Stimulated activated effector memory CD8-positive, alpha-beta T cell treated with anti-CD3 and anti-CD28 coated beads, Interleukin-12 subunit alpha, Interleukin-12 subunit beta, amount 100 ng/mL, for 72 hours (primary cell): Measurements from ENCODE around the gene MYO5B.

Experiments
- ATAC-seq: fragments of 150-1000 bp; cut with Tn5 transposase; 2 replicates; pipeline ENCODE4 v1.10.0; 2021
- DNase-seq, 2 donors: peaks; one replicate each; pipeline ENCODE4 v3.0.0; 2021 to 2022; ENCODE audit warnings: low spot score in 2 of 2
- H3K27ac Mint-ChIP-seq: one replicate; pipeline ENCODE4 v1.8.0; 2022; ENCODE audit warnings: mild to moderate bottlenecking, mixed read lengths
- H3K36me3 Mint-ChIP-seq: one replicate; pipeline ENCODE4 v1.8.0; 2022; ENCODE audit warnings: mild to moderate bottlenecking, mixed read lengths
- H3K4me1 Mint-ChIP-seq: one replicate; pipeline ENCODE4 v1.8.0; 2022; ENCODE audit warnings: mixed read lengths
- H3K4me3 Mint-ChIP-seq: one replicate; pipeline ENCODE4 v1.8.0; 2022; ENCODE audit warnings: mild to moderate bottlenecking, mixed read lengths
- H3K9me3 Mint-ChIP-seq: one replicate; pipeline ENCODE4 v1.8.0; 2022; ENCODE audit warnings: mixed read lengths

Gene MYO5B

GRCh38 chr18:49953391-49953790 lies 241.6 kb downstream of the MYO5B start:
- Mint-ChIP-seq H3K27ac (no peak overlapping the region), H3K4me1 (peaks cover 11% of the 10 kb centered on the region), H3K4me3 (no peak overlapping the region), H3K36me3 (no peaks in the 10 kb centered on the region), H3K9me3 (no peaks in the 10 kb centered on the region)
- ATAC-seq: no peak
- no peak for DNase-seq

DNA sequence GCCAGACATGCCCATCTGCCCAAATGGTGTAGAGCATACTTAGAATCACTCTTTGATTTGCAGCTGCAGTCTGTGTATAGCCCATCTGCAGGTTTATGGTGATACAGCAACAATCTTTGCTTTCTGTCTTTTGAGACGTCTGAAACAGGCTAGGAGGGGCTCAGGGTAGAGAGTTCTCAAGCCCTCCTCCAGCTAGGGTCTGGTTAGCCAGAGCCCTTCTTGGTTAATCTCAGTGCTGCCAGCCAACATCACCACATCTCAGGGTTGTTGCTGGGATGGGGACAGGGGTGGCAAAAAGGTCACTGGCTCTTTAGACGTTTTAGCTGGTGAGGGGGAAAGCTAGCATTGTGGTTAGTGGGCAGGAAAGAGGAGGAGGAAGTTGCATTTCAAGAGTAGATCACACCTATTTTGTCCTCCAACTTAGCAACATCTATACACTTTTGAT lies 245.0 kb downstream of the MYO5B start:
- no peak overlapping the region for H3K4me3 Mint-ChIP-seq
- H3K9me3 Mint-ChIP-seq: no peaks in the 10 kb centered on the region
- no peak overlapping the region for H3K27ac Mint-ChIP-seq
- DNase-seq: no peak
- H3K36me3 Mint-ChIP-seq: no peaks in the 10 kb centered on the region
- ATAC-seq: peak; percentile 51
- H3K4me1 Mint-ChIP-seq: peaks cover 12% of the 10 kb centered on the region

- Mint-ChIP-seq H3K36me3 (no peaks in the 10 kb centered on the region), H3K27ac (no peak overlapping the region), H3K9me3 (no peaks in the 10 kb centered on the region), H3K4me1 (peaks cover 15% of the 10 kb centered on the region), H3K4me3 (no peak overlapping the region)
- no peak for DNase-seq
- no peak for ATAC-seq
Measured at GRCh38 chr18:49948975-49949374, 246.0 kb downstream of the MYO5B start.

- Mint-ChIP-seq H3K4me3 (no peak overlapping the region), H3K36me3 (no peaks in the 10 kb centered on the region), H3K27ac (no peak overlapping the region), H3K9me3 (no peaks in the 10 kb centered on the region), H3K4me1 (peaks cover 7% of the 10 kb centered on the region)
- ATAC-seq: peak; percentile 39
- no peak for DNase-seq
Measured at GRCh38 chr18:49944663-49945062, 250.3 kb downstream of the MYO5B start.

DNA sequence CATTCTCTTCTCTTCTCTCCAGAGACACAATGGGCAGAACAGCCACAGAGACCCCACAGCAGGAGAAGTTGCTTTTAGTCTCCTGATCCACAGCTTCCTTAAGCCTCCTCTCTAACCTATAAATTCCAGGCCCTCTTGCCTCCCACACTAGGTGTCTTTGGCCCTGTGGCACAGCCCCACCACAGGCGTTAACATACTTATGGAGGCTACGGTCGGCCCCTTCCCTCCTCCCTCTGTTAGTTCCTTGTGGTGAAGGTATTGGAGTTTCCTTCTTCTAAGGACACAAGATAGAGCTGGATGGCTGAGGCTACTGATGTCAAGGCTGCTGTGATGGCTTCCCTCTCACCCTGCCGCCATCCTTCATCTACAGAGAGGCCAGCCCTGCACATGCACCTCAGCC lies 258.1 kb downstream of the MYO5B start:
- no peaks in the 10 kb centered on the region for H3K9me3 Mint-ChIP-seq
- ATAC-seq (peak; percentile 6), DNase-seq (no peak)
- H3K4me3 Mint-ChIP-seq: no peak overlapping the region
- no peaks in the 10 kb centered on the region for H3K4me1 Mint-ChIP-seq
- H3K36me3 Mint-ChIP-seq: no peaks in the 10 kb centered on the region
- no peak overlapping the region for H3K27ac Mint-ChIP-seq

- Mint-ChIP-seq H3K4me1 (no peaks in the 10 kb centered on the region), H3K36me3 (no peaks in the 10 kb centered on the region), H3K9me3 (no peaks in the 10 kb centered on the region), H3K4me3 (no peak overlapping the region), H3K27ac (no peak overlapping the region)
- ATAC-seq (no peak), DNase-seq (no peak)
Measured at GRCh38 chr18:49935215-49935614, 259.7 kb downstream of the MYO5B start.

DNA sequence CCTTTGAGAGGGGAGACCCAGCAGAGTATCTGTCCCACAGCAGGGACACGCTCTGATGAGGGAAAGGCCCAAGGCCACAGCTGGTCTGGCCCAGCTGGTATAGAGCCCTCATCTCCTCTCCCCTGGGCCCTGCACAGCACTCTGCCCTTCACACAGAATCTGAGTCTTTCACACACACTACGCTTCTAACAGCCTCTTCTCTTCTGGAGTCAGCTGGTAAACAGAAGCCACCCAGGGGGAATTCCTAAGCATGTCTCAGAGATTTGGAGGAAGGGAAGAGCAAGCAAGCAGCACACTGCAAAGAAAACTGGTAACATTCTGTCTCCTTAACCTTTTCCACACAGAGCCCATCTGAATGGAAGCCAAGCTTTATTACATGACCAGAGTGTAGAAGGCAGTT lies 260.5 kb downstream of the MYO5B start:
- ATAC-seq (no peak), DNase-seq (no peak)
- Mint-ChIP-seq H3K9me3 (no peaks in the 10 kb centered on the region), H3K27ac (no peak overlapping the region), H3K4me3 (no peak overlapping the region), H3K4me1 (no peaks in the 10 kb centered on the region), H3K36me3 (no peaks in the 10 kb centered on the region)

DNA sequence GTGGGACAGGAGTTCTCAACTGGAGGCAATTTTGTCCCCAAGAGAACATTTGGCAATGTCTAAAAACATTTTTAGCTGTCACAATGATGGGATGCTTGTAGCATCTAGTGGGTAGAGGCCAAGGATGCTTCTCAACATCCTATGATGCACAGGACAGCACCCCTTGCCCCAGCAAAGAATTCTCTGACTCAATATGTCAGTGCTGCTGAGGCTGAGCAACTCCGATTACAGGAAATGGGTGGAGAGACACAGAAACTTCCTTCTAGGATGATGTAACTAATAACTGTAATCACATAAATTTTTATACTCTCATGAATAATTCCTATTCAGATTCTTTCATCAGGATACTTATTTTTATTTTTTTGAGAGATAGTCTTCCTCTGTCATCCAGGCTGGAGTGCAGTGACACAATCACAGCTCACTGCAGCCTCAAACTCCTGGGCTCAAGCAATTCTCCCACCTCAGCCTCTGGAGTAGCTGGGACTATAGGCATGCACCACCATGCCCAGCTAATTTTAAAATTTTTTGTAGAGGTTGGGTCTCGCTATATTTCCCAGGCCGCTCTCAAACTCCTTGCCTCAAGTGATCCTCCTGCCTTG lies 261.3 kb downstream of the MYO5B start:
- H3K27ac Mint-ChIP-seq: no peak overlapping the region
- DNase-seq (no peak), ATAC-seq (no peak)
- no peaks in the 10 kb centered on the region for H3K4me1 Mint-ChIP-seq
- no peaks in the 10 kb centered on the region for H3K36me3 Mint-ChIP-seq
- no peaks in the 10 kb centered on the region for H3K9me3 Mint-ChIP-seq
- H3K4me3 Mint-ChIP-seq: no peak overlapping the region

- no peaks in the 10 kb centered on the region for H3K36me3 Mint-ChIP-seq
- no peaks in the 10 kb centered on the region for H3K4me1 Mint-ChIP-seq
- no peak for DNase-seq
- no peak overlapping the region for H3K27ac Mint-ChIP-seq
- H3K4me3 Mint-ChIP-seq: no peak overlapping the region
- ATAC-seq: peak; percentile 36
- no peaks in the 10 kb centered on the region for H3K9me3 Mint-ChIP-seq
Measured at GRCh38 chr18:49931760-49932159, 263.2 kb downstream of the MYO5B start.

DNA sequence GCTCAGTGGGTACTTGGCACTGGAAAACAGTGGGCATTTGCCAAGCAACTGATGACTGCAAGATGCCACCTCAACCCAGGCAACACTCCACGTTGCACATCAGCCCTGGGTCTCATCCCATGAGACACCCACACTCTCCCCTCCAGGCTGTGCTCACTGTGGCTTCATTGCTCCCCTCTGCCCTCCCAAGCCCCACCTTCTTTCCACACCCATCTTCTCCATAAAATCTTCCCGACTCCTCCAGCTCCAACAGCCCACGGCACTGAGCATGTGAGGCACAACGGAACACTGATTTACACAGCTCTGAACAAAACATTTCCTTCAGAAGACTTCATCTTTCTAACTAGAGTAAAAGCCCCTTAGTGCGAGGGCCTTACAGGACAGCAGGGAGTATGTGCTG lies 263.8 kb downstream of the MYO5B start:
- no peak for DNase-seq
- no peaks in the 10 kb centered on the region for H3K36me3 Mint-ChIP-seq
- H3K4me1 Mint-ChIP-seq: no peaks in the 10 kb centered on the region
- H3K27ac Mint-ChIP-seq: no peak overlapping the region
- no peaks in the 10 kb centered on the region for H3K9me3 Mint-ChIP-seq
- no peak overlapping the region for H3K4me3 Mint-ChIP-seq
- ATAC-seq: no peak

DNA sequence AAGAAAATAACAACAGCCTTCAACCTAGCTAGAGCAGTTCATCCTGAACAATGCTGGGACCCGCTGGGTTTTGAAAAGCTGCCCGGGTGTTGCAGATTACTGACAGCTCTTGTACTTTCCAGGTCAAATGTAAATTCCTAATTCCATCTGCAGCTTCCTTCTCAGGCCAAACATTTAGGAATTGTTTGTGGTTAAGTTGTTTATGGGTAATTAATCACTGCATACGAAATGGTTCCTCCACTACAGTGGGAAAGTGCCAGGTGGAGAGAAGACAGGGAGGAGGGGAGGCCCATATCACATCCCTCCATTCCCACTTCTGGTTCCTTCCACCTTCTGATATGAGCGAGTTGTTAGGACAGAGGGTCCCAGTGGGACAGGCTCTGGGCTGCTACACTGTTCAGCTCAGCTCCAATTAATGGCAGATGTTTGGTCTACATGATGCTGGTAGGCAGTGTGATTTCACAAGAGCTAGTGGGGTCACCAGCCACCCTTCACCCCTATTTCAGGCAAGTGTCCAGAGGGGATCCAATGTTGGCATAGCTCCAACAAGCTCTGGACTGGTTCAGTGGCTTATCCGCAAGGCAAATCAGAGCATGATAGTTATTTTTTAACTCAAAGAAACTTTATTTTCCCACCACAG lies 268.7 kb downstream of the MYO5B start:
- DNase-seq: no peak
- no peaks in the 10 kb centered on the region for H3K4me1 Mint-ChIP-seq
- no peak overlapping the region for H3K27ac Mint-ChIP-seq
- H3K9me3 Mint-ChIP-seq: no peaks in the 10 kb centered on the region
- H3K4me3 Mint-ChIP-seq: no peak overlapping the region
- H3K36me3 Mint-ChIP-seq: no peaks in the 10 kb centered on the region
- no peak for ATAC-seq

DNA sequence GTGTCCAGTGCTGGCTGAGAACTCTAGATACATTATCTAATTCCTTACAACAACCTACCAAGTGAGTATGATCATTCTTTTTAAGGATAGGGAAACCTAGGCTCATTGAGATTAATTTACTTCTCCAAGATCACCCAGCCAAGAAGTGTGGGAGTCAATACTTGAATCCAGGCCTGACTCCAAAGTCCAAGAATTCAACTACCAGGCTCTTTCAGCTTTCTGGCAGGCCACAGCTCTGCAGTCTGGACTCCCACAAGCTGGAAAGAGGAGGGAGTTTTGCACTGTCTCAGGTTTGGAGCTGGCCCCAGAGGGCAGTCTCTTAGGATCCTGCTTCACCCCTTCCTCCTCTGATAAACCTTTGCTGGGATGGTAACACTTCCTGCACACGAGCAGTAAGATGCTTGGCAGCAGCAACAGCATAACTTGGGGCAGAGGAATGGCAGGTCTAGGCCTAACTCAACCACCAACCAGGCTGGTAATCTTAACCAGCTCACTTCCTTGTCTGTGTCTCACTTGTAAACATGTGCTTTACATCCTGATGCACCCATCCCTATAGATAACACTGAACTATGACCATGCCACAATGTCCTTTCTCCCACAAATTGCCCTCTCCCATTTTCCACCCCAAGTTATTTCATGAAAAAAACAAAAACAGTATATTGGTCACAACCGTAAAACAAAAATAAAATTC lies 270.5 kb downstream of the MYO5B start:
- DNase-seq (no peak), ATAC-seq (no peak)
- H3K27ac Mint-ChIP-seq: no peak overlapping the region
- H3K9me3 Mint-ChIP-seq: no peaks in the 10 kb centered on the region
- H3K4me1 Mint-ChIP-seq: no peaks in the 10 kb centered on the region
- H3K4me3 Mint-ChIP-seq: no peak overlapping the region
- H3K36me3 Mint-ChIP-seq: no peaks in the 10 kb centered on the region

DNA sequence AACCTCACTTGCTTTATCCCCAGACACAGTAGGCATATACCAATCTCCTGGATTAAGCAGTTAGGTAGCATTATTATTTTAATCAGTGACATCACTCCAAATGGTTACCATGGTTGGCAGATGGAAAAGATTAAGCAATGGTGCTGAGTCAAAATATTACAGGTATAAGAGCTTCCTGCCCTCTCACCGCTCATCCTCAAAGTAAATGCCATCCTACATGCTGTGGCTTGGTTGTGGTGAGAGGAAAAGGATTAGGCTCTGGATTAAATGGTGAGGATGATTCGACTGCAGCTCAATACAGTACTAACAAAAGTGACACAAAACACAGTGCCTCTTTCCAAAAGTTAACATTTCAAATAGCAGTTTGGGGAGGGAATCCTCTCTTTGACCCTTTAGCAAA lies 272.7 kb downstream of the MYO5B start:
- ATAC-seq (no peak), DNase-seq (no peak)
- Mint-ChIP-seq H3K9me3 (no peaks in the 10 kb centered on the region), H3K27ac (no peak overlapping the region), H3K4me1 (no peaks in the 10 kb centered on the region), H3K36me3 (no peaks in the 10 kb centered on the region), H3K4me3 (no peak overlapping the region)

DNA sequence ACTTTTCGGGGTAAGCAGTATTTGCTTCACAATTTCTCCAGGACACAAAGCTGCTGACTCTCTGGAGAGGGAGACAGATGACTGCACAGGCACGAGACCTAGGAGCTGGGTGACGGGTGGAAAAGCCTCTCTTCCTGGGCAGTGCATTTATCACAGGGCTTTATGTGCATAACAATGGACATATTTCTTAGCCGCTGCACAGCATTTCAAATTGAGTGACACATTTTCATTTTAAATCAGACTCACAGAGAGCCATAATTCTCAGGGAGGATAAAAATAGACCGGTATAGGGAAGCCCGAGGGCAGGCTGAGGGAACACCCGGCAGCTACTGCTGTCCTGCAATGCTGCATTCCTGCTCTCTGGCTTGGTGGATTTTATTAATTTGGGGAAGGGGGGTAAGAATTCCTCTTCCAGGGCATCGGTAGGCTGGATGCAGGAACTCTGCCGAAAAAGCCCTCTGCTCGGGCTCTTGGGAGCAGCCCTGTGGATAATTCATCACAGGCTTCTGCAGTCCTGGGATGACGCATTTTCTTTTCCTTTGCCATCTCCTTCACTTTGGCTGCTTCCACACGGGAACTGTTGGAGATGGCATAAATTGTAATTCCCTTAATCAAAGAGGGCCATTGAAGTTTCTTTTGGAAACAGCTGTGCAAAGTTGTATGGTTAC lies 273.5 kb downstream of the MYO5B start:
- Mint-ChIP-seq H3K4me1 (no peaks in the 10 kb centered on the region), H3K36me3 (no peaks in the 10 kb centered on the region), H3K27ac (no peak overlapping the region), H3K9me3 (no peaks in the 10 kb centered on the region), H3K4me3 (no peak overlapping the region)
- DNase-seq: no peak
- ATAC-seq: no peak

DNA sequence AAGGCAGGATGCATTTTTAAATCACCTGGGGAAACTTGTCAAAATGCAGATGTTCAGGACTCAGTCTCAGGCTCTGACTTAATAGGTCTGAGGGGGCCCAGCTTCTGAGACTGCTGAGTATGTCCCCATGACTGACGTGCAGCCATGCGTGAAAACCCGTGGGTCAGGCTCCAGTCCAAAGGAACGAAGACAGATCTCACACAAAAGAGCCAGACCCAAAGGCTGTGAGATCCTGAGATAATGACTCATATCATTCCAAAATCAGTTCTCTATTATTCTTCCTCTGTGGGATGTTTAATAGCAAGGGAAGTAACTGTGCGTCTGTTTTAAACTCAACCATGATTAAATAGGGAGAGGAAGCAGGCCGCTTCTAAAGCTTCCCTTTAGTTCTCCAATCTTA lies 274.2 kb downstream of the MYO5B start:
- DNase-seq: no peak
- H3K4me3 Mint-ChIP-seq: no peak overlapping the region
- H3K4me1 Mint-ChIP-seq: no peaks in the 10 kb centered on the region
- no peaks in the 10 kb centered on the region for H3K9me3 Mint-ChIP-seq
- no peaks in the 10 kb centered on the region for H3K36me3 Mint-ChIP-seq
- no peak overlapping the region for H3K27ac Mint-ChIP-seq
- no peak for ATAC-seq

DNA sequence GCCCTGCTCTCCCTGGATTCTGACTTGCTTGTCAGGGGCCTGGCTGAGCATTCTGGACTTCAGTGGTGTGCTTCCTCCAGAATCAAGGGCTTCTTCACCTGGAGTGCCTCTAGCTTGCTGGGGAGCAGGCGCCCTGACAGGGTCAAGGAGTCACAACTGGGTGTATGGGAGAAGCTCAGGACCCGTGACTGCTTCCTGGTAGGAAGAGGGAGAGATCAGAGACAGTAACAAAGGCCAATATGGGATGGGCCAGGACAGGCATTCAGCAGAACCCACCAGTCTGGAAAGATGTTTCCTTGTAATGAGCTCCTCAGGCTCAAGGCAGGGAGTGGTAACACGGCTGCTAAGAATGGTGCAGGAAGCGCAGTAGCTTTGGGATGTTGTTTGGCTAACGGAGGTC lies 277.2 kb downstream of the MYO5B start:
- Mint-ChIP-seq H3K27ac (no peak overlapping the region), H3K4me1 (no peaks in the 10 kb centered on the region), H3K4me3 (no peak overlapping the region), H3K36me3 (no peaks in the 10 kb centered on the region), H3K9me3 (no peaks in the 10 kb centered on the region)
- ATAC-seq: no peak
- no peak for DNase-seq
